GM18511 (cell line): ENCODE results near the gene GRK2.
"Not testable (repeated sequence)": the region's sequence is repeated elsewhere in the genome, so short reads cannot be mapped to it uniquely, and the experiment has no call there.

ENCODE experiments used
- ATAC-seq: cut with Tn5 transposase; IDR thresholded peaks from one replicate; pipeline ENCODE4 v1.9.1; 2021; ENCODE audit warnings: mild to moderate bottlenecking, moderate library complexity; ENCODE audit not compliant: unreplicated experiment

The GRK2 gene

GRCh38 chr11:67266449-67267187, at the start of gene GRK2:
TSS of gene GRK2 (plus strand) at chr11:67266473. CDS start at chr11:67266700, 227 bp downstream.
- ATAC-seq: peak; percentile 8

- ATAC-seq: no peak
These were observed 38.5 kb upstream of the GRK2 start for GRCh38 chr11:67227726-67228125.

- no peak for ATAC-seq
These were observed 35.9 kb upstream of the GRK2 start for GRCh38 chr11:67230406-67230805.

GRCh38 chr11:67230886-67231285, 35.4 kb upstream of the GRK2 start:
- no peak for ATAC-seq

- no peak for ATAC-seq
These were observed 32.6 kb upstream of the GRK2 start for GRCh38 chr11:67233584-67234190.

- ATAC-seq: not testable (repeated sequence)
These were observed 31.7 kb upstream of the GRK2 start for GRCh38 chr11:67234571-67234970.

- ATAC-seq: no peak
These were observed 28.7 kb upstream of the GRK2 start for GRCh38 chr11:67237574-67237973.

- ATAC-seq: no peak
These were observed 27.1 kb upstream of the GRK2 start for GRCh38 chr11:67238894-67239782.

GRCh38 chr11:67239783-67240575, 26.3 kb upstream of the GRK2 start:
- peak; percentile 89 for ATAC-seq

- ATAC-seq: no peak
These were observed 25.5 kb upstream of the GRK2 start for GRCh38 chr11:67240576-67241389.

GRCh38 chr11:67242548-67242947, 23.7 kb upstream of the GRK2 start:
- no peak for ATAC-seq

- no peak for ATAC-seq
These were observed 23.2 kb upstream of the GRK2 start for GRCh38 chr11:67243051-67243450.

- no peak for ATAC-seq
These were observed 21.2 kb upstream of the GRK2 start for GRCh38 chr11:67245046-67245445.

GRCh38 chr11:67247946-67248550, 18.2 kb upstream of the GRK2 start:
- no peak for ATAC-seq

GRCh38 chr11:67248653-67249052, 17.6 kb upstream of the GRK2 start:
- no peak for ATAC-seq

- ATAC-seq: no peak
These were observed 15.9 kb upstream of the GRK2 start for GRCh38 chr11:67250059-67251043.

- no peak for ATAC-seq
These were observed 14.4 kb upstream of the GRK2 start for GRCh38 chr11:67251841-67252240.

- no peak for ATAC-seq
These were observed 13.4 kb upstream of the GRK2 start for GRCh38 chr11:67252831-67253239.
